Activated T-helper 1 cell treated with Interleukin-2 at 50 U/mL for 16 hours (primary cell): ENCODE data around the gene NUPR1.
A peak's percentile ranks its signal among the peaks of the same experiment; 100 is the strongest.
"Not testable (repeated sequence)": the region's sequence is repeated elsewhere in the genome, so short reads cannot be mapped to it uniquely, and the experiment has no call there.

Source experiments
- DNase-seq: peaks from one replicate; pipeline ENCODE4 v3.0.0-alpha.2; 2020; ENCODE audit warnings: low read depth

The NUPR1 gene

GRCh38 chr16:28498666-28499381, 40.0 kb downstream of the NUPR1 start:
- DNase-seq, result no peak

- DNase-seq, result no peak
These were observed 40.7 kb downstream of the NUPR1 start for GRCh38 chr16:28497861-28498599.

GRCh38 chr16:28497386-28497785, 41.4 kb downstream of the NUPR1 start:
- DNase-seq, result no peak

GRCh38 chr16:28496844-28497243, 41.9 kb downstream of the NUPR1 start:
- no peak for DNase-seq

- DNase-seq, result no peak
These were observed 42.7 kb downstream of the NUPR1 start for GRCh38 chr16:28495795-28496749.

GRCh38 chr16:28495098-28495793, 43.5 kb downstream of the NUPR1 start:
- no peak for DNase-seq

- DNase-seq, result peak; percentile 79
These were observed 44.5 kb downstream of the NUPR1 start, which contains the start of gene APOBR for GRCh38 chr16:28494121-28494851. Gene APOBR, plus strand, starts transcription at chr16:28494643. Its CDS starts 39 bp downstream, at chr16:28494682.

GRCh38 chr16:28492511-28492910, 46.3 kb downstream of the NUPR1 start:
- no peak for DNase-seq

GRCh38 chr16:28491970-28492474, 46.8 kb downstream of the NUPR1 start, which contains the start of gene CLN3:
Gene CLN3, minus strand, starts transcription at chr16:28492074. Its CDS starts 315 bp downstream, at chr16:28491759.
- DNase-seq, result peak; percentile 76

GRCh38 chr16:28491230-28491969, 47.4 kb downstream of the NUPR1 start:
- DNase-seq, result no peak

GRCh38 chr16:28486266-28486665, 52.5 kb downstream of the NUPR1 start:
- no peak for DNase-seq

- not testable (repeated sequence) for DNase-seq
These were observed 55.4 kb downstream of the NUPR1 start for GRCh38 chr16:28483361-28483760.
